HepG2 (cell line): Measurements from ENCODE around the gene PSMA7. TPM values are rescaled to one million over a fixed set of nuclear protein-coding genes. Genes with fewer than 3 reads are reported as not detected.

Experiments
- HNRNPL ChIP-seq: fragments of 200-400 bp; formaldehyde crosslinking; IDR thresholded peaks from 2 replicates; pipeline ENCODE4 v1.6.1; 2017; ENCODE audit warnings: mild to moderate bottlenecking, low read depth, low read length
- HOXA5 ChIP-seq: sonication (generic); formaldehyde crosslinking; IDR thresholded peaks from 2 replicates; pipeline ENCODE4 v1.4.0; 2020; ENCODE audit warnings: missing genetic modification reagents
- HOXA9 ChIP-seq: sonication (generic); formaldehyde crosslinking; IDR thresholded peaks from 2 replicates; pipeline ENCODE4 v1.8.1; 2022; ENCODE audit warnings: missing genetic modification reagents, mild to moderate bottlenecking, moderate library complexity, borderline replicate concordance
- MED1 ChIP-seq: sonication (generic); formaldehyde crosslinking; IDR thresholded peaks from 2 replicates; pipeline ENCODE4 v1.4.0; 2020; ENCODE audit warnings: missing genetic modification reagents
- MEIS1 ChIP-seq: sonication (generic); formaldehyde crosslinking; IDR thresholded peaks from 2 replicates; pipeline ENCODE4 v1.9.0; 2021; ENCODE audit warnings: mild to moderate bottlenecking, missing genetic modification reagents, moderate library complexity, borderline replicate concordance
- NBN ChIP-seq: fragments of 450-650 bp; conservative IDR thresholded peaks from 2 replicates; pipeline ENCODE4 v1.6.1; 2017
- NFATC3 ChIP-seq: sonication (generic); formaldehyde crosslinking; IDR thresholded peaks from 2 replicates; pipeline ENCODE4 v1.5.1; 2020; ENCODE audit warnings: mild to moderate bottlenecking, missing genetic modification reagents
- SMAD3 ChIP-seq: sonication (generic); formaldehyde crosslinking; IDR thresholded peaks from 2 replicates; pipeline ENCODE4 v1.4.0; 2020; ENCODE audit warnings: missing genetic modification reagents
- SNAPC2 ChIP-seq: sonication (generic); formaldehyde crosslinking; IDR thresholded peaks from 2 replicates; pipeline ENCODE4 v1.8.1; 2022; ENCODE audit warnings: mild to moderate bottlenecking, missing genetic modification reagents
- SP1 ChIP-seq, 2 experiments: fragments of 450-650 bp in 1 of 2; sonication (generic) in 1 of 2; formaldehyde crosslinking in 1 of 2; IDR thresholded peaks; 2 replicates each; pipeline versions ENCODE4 v1.4.0 to v1.6.1; 2016 to 2020; ENCODE audit warnings: missing genetic modification reagents in 1 of 2
- SRY ChIP-seq: sonication (generic); formaldehyde crosslinking; IDR thresholded peaks from 2 replicates; pipeline ENCODE4 v1.8.0; 2022; ENCODE audit warnings: mild to moderate bottlenecking, missing genetic modification reagents
- TAF1 ChIP-seq: sonication (generic); formaldehyde crosslinking; IDR thresholded peaks from 2 replicates; pipeline ENCODE4 v1.4.0; 2020; ENCODE audit warnings: missing genetic modification reagents
- TEAD3 ChIP-seq: optimal IDR thresholded peaks from 2 replicates; pipeline ENCODE3; 2016; ENCODE audit warnings: borderline replicate concordance
- ZMYM3 ChIP-seq: sonication (generic); formaldehyde crosslinking; IDR thresholded peaks from 2 replicates; pipeline ENCODE4 v1.5.1; 2020; ENCODE audit warnings: mild to moderate bottlenecking, missing genetic modification reagents
- ZNF296 ChIP-seq: sonication (generic); formaldehyde crosslinking; conservative IDR thresholded peaks from 2 replicates; pipeline ENCODE4 v1.5.0; 2020; ENCODE audit warnings: mild to moderate bottlenecking, missing genetic modification reagents
- ZNF367 ChIP-seq: sonication (generic); formaldehyde crosslinking; IDR thresholded peaks from 2 replicates; pipeline ENCODE4 v1.4.0; 2020; ENCODE audit warnings: missing genetic modification reagents, borderline replicate concordance
- ZNF770 ChIP-seq: sonication (generic); formaldehyde crosslinking; IDR thresholded peaks from 2 replicates; pipeline ENCODE4 v1.5.0; 2020; ENCODE audit warnings: mild to moderate bottlenecking, missing genetic modification reagents
- ZNF780A ChIP-seq: sonication (generic); formaldehyde crosslinking; IDR thresholded peaks from 2 replicates; pipeline ENCODE4 v1.8.0; 2022; ENCODE audit warnings: mild to moderate bottlenecking, missing genetic modification reagents, moderate library complexity
- ZNF850 ChIP-seq: sonication (generic); formaldehyde crosslinking; conservative IDR thresholded peaks from 2 replicates; pipeline ENCODE4 v1.9.0; 2021; ENCODE audit warnings: mild to moderate bottlenecking, missing genetic modification reagents
- ZSCAN20 ChIP-seq: sonication (generic); formaldehyde crosslinking; IDR thresholded peaks from 2 replicates; pipeline ENCODE4 v1.4.0; 2020; ENCODE audit warnings: missing genetic modification reagents, mild to moderate bottlenecking, borderline replicate concordance
- ZSCAN30 ChIP-seq: sonication (generic); formaldehyde crosslinking; IDR thresholded peaks from 2 replicates; pipeline ENCODE4 v1.5.0; 2020; ENCODE audit warnings: mild to moderate bottlenecking, missing genetic modification reagents
- polyA plus RNA-seq, 8 experiments: library from polyadenylated mRNA; depleted of rRNA in 3 of 8; stranded (reverse) in 7 of 8; unstranded in 1 of 8; fragments of >200 nt; fragmentation: Illumina TruSeq in 4 of 8; extraction: Trizol in 4 of 8; gene quantifications; 2 replicates each; pipeline versions ENCODE4 v1.2.1 to v1.2.3, GENCODE V29; 2011 to 2016; ENCODE audit warnings: low read depth in 4 of 8, missing spikeins in 1 of 8, mixed read lengths in 1 of 8; ENCODE audit not compliant: insufficient read depth in 1 of 8
- total RNA-seq, 5 experiments: library from RNA; depleted of rRNA; stranded (reverse); fragments of >200 nt; fragmentation: Illumina TruSeq; extraction: Trizol; gene quantifications; 2 replicates each; pipeline ENCODE4 v1.2.3, GENCODE V29; 2016; ENCODE audit warnings: low read depth in 1 of 5
- TF ChIP-seq, protein P1 (sequence below): sonication (generic); formaldehyde crosslinking; IDR thresholded peaks from 2 replicates; pipeline ENCODE4 v1.4.0; 2020; ENCODE audit warnings: missing genetic modification reagents

Gene PSMA7
- total and polyA plus RNA-seq, 2 of the 13 experiments (the other 11 are each of a cell fraction or from before 2014, with no cell fraction given) = 531 to 631 TPM

DNA sequence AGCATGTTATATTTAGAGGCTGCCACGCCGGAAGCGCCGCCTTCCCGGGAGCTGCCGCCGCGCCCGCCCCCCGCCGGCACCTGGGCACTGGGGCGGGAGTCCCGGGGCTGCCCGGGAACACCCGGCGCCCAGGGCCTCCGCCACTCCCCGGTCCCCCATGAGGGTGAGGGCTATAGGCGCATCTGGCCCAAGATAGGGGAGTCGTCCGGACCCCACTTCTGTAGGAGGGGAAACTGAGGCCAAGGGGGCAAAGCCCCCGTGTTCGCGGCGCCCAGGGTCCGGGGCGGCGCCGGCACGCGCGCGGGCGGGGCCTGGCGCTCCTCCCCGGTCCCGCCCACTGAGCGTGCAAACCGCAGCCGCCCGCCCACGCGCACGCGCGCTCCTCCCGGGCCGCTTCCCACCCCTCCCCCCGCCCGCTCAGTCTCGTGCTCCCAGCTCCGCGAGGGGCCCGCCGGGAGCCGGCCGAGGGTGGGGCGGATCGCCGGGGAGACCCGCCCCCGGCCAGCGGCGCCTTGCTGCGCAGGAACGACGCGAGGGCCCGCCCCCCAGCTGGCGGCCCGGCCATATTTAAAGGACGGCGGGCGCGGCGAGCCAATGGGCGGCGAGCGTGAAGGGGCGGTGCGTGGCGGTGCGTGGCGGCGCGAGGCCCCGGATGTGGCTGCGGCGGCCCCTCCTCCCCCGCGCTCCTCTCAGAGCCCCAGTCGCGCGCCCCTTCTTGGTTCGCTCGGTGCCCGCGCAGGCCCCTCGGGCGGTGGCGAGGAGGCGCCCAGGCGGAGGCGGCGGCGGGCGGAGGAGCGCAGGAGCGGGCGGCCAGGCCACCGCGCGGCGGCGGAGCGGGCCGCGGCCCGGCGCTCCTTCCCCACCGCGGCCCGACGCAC is 21.2 kb downstream of the PSMA7 start, which contains the start of gene LSM14B (continued):
- TF ChIP-seq MEIS1 (CRISPR knock-in tag) (peak; percentile 79; the same call in 1 of the 2 replicates), HOXA5 (CRISPR knock-in tag) (peak; percentile 77; the same call in 1 of the 2 replicates), SP1 (IDR thresholded peaks at IDR 0.05) (no peak), SP1 (CRISPR knock-in tag; IDR thresholded peaks at IDR 0.05) (peak; percentile 83), ZMYM3 (CRISPR knock-in tag) (no peak), NFATC3 (no peak), SNAPC2 (CRISPR knock-in tag) (no peak), ZNF367 (CRISPR knock-in tag) (peak; percentile 89; the same call in 1 of the 2 replicates), ZNF850 (CRISPR knock-in tag) (peak; percentile 79; the same call in 1 of the 2 replicates), SMAD3 (CRISPR knock-in tag) (0 out of 2 replicates have a peak, but pooled peaks have one; percentile 49), ZNF770 (CRISPR knock-in tag) (no peak; the same call in 1 of the 2 replicates), ZSCAN30 (CRISPR knock-in tag) (no peak), TEAD3 (peak; percentile 6), NBN (no peak), ZSCAN20 (CRISPR knock-in tag) (peak; percentile 59; the same call in 1 of the 2 replicates), TAF1 (CRISPR knock-in tag) (peak; percentile 60; the same call in 1 of the 2 replicates), ZNF780A (peak; percentile 55; the same call in 1 of the 2 replicates), HOXA9 (peak; percentile 93; the same call in 1 of the 2 replicates), ZNF296 (no peak), HNRNPL (peak; percentile 45; the same call in 1 of the 2 replicates), SRY (CRISPR knock-in tag) (peak; percentile 96), MED1 (CRISPR knock-in tag) (peak; percentile 69)
- TF ChIP-seq, protein P1, sequence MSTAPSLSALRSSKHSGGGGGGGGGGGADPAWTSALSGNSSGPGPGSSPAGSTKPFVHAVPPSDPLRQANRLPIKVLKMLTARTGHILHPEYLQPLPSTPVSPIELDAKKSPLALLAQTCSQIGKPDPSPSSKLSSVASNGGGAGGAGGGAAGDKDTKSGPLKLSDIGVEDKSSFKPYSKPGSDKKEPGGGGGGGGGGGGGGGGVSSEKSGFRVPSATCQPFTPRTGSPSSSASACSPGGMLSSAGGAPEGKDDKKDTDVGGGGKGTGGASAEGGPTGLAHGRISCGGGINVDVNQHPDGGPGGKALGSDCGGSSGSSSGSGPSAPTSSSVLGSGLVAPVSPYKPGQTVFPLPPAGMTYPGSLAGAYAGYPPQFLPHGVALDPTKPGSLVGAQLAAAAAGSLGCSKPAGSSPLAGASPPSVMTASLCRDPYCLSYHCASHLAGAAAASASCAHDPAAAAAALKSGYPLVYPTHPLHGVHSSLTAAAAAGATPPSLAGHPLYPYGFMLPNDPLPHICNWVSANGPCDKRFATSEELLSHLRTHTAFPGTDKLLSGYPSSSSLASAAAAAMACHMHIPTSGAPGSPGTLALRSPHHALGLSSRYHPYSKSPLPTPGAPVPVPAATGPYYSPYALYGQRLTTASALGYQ (CRISPR knock-in tag) = peak; percentile 67
